ENCODE data around the gene ACSBG1.
"Not testable (repeated sequence)": the region's sequence is repeated elsewhere in the genome, so short reads cannot be mapped to it uniquely, and the experiment has no call there.

The ACSBG1 gene

GRCh38 chr15:78170848-78171773 lies 63.3 kb downstream of the ACSBG1 start:
- Histone ChIP-seq H3K9me3 (ENCODE audit: control insufficient read depth, insufficient read depth, low read length) (no peaks in the 10 kb centered on the region), H3K4me3 (ENCODE audit: low read depth, low read length) (no peak overlapping the region), H3K4me1 (ENCODE audit: control insufficient read depth, insufficient read depth, low read length) (no peaks in the 10 kb centered on the region), H3K27me3 (ENCODE audit: control insufficient read depth, insufficient read depth, low read length) (no peaks in the 10 kb centered on the region), H3K36me3 (ENCODE audit: control insufficient read depth, insufficient read depth, low read length) (peaks cover 19% of the 10 kb centered on the region), H3K9ac (ENCODE audit: low read depth, low read length) (no peak overlapping the region)

- no peak overlapping the region for H3K4me3 ChIP-seq (ENCODE audit: low read depth, low read length)
- H3K9me3 ChIP-seq (ENCODE audit: control insufficient read depth, insufficient read depth, low read length): no peaks in the 10 kb centered on the region
- H3K27me3 ChIP-seq (ENCODE audit: control insufficient read depth, insufficient read depth, low read length): no peaks in the 10 kb centered on the region
- H3K4me1 ChIP-seq (ENCODE audit: control insufficient read depth, insufficient read depth, low read length): no peaks in the 10 kb centered on the region
- H3K36me3 ChIP-seq (ENCODE audit: control insufficient read depth, insufficient read depth, low read length): peaks cover 24% of the 10 kb centered on the region
- H3K9ac ChIP-seq (ENCODE audit: low read depth, low read length): no peak overlapping the region
Observed at GRCh38 chr15:78168608-78169007, 65.8 kb downstream of the ACSBG1 start.

DNA sequence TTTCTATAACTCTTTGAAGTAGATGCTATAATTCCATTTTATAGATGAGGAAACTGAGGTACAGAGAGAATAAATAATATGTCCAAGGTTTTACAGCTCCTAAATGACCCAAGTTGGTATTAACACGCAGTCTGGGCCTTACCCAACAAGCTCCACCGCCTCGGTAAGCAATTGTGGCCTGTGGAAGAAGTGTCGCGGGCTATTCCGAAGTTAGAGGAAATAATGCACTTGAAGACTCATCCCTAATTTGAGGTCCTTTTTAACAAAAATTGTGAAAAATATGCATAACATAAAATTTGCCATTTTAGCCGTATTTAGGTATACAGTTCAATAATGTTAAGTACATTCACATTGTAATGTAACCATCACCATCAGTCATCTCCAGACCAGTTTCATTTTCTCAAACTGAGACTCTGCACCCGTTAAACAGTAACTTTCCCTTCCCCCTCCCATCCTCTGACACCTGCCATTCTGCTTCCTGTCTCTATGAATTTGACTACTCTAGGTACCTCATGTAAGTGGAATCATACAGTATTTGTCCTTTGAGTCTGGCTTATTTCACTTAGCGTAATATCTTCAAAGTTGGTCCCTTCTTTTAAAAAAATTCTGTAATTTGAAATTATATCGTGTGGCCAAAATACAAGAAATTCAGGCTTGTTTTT lies 67.0 kb downstream of the ACSBG1 start:
- Histone ChIP-seq H3K27me3 (ENCODE audit: control insufficient read depth, insufficient read depth, low read length) (no peaks in the 10 kb centered on the region), H3K36me3 (ENCODE audit: control insufficient read depth, insufficient read depth, low read length) (peaks cover 24% of the 10 kb centered on the region), H3K9ac (ENCODE audit: low read depth, low read length) (no peak overlapping the region), H3K4me1 (ENCODE audit: control insufficient read depth, insufficient read depth, low read length) (no peaks in the 10 kb centered on the region), H3K4me3 (ENCODE audit: low read depth, low read length) (no peak overlapping the region), H3K9me3 (ENCODE audit: control insufficient read depth, insufficient read depth, low read length) (no peaks in the 10 kb centered on the region)

- Histone ChIP-seq H3K9ac (ENCODE audit: low read depth, low read length) (no peak overlapping the region), H3K9me3 (ENCODE audit: control insufficient read depth, insufficient read depth, low read length) (no peaks in the 10 kb centered on the region), H3K27me3 (ENCODE audit: control insufficient read depth, insufficient read depth, low read length) (no peaks in the 10 kb centered on the region), H3K4me3 (ENCODE audit: low read depth, low read length) (no peak overlapping the region), H3K4me1 (ENCODE audit: control insufficient read depth, insufficient read depth, low read length) (no peaks in the 10 kb centered on the region), H3K36me3 (ENCODE audit: control insufficient read depth, insufficient read depth, low read length) (peaks cover 16% of the 10 kb centered on the region)
Observed at GRCh38 chr15:78164010-78164409, 70.4 kb downstream of the ACSBG1 start.

GRCh38 chr15:78162038-78162437 lies 72.3 kb downstream of the ACSBG1 start:
- no peaks in the 10 kb centered on the region for H3K4me1 ChIP-seq (ENCODE audit: control insufficient read depth, insufficient read depth, low read length)
- H3K4me3 ChIP-seq (ENCODE audit: low read depth, low read length): no peak overlapping the region
- H3K36me3 ChIP-seq (ENCODE audit: control insufficient read depth, insufficient read depth, low read length): peaks cover 13% of the 10 kb centered on the region
- no peaks in the 10 kb centered on the region for H3K27me3 ChIP-seq (ENCODE audit: control insufficient read depth, insufficient read depth, low read length)
- no peak overlapping the region for H3K9ac ChIP-seq (ENCODE audit: low read depth, low read length)
- no peaks in the 10 kb centered on the region for H3K9me3 ChIP-seq (ENCODE audit: control insufficient read depth, insufficient read depth, low read length)

DNA sequence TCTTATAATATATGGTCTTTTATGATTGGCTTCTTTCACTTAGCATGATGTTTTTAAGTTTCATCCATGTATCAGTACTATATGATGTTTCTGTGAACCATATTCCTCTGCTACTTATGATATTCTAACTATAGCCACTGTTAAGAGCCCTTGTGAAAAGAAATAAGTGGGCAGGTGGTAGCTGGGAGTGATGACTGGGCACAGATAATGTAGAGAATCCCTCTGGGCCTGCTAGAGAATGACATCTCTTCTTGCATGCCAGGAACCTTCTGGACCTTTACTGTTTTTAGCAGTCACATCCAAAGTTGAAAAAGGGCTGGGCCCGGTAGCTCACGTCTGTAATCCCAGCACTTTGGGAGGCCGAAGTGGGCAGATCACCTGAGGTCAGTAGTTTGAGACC lies 75.0 kb downstream of the ACSBG1 start:
- H3K9ac ChIP-seq (ENCODE audit: low read depth, low read length): no peak overlapping the region
- H3K4me3 ChIP-seq (ENCODE audit: low read depth, low read length): no peak overlapping the region
- H3K36me3 ChIP-seq (ENCODE audit: control insufficient read depth, insufficient read depth, low read length): peaks cover 7% of the 10 kb centered on the region
- no peaks in the 10 kb centered on the region for H3K9me3 ChIP-seq (ENCODE audit: control insufficient read depth, insufficient read depth, low read length)
- H3K4me1 ChIP-seq (ENCODE audit: control insufficient read depth, insufficient read depth, low read length): peaks cover 10% of the 10 kb centered on the region
- no peaks in the 10 kb centered on the region for H3K27me3 ChIP-seq (ENCODE audit: control insufficient read depth, insufficient read depth, low read length)

- H3K9me3 ChIP-seq (ENCODE audit: control insufficient read depth, insufficient read depth, low read length): no peaks in the 10 kb centered on the region
- peaks cover 5% of the 10 kb centered on the region for H3K36me3 ChIP-seq (ENCODE audit: control insufficient read depth, insufficient read depth, low read length)
- H3K4me1 ChIP-seq (ENCODE audit: control insufficient read depth, insufficient read depth, low read length): peaks cover 10% of the 10 kb centered on the region
- no peak overlapping the region for H3K4me3 ChIP-seq (ENCODE audit: low read depth, low read length)
- no peaks in the 10 kb centered on the region for H3K27me3 ChIP-seq (ENCODE audit: control insufficient read depth, insufficient read depth, low read length)
- H3K9ac ChIP-seq (ENCODE audit: low read depth, low read length): no peak overlapping the region
Observed at GRCh38 chr15:78157203-78157602, 77.2 kb downstream of the ACSBG1 start.

DNA sequence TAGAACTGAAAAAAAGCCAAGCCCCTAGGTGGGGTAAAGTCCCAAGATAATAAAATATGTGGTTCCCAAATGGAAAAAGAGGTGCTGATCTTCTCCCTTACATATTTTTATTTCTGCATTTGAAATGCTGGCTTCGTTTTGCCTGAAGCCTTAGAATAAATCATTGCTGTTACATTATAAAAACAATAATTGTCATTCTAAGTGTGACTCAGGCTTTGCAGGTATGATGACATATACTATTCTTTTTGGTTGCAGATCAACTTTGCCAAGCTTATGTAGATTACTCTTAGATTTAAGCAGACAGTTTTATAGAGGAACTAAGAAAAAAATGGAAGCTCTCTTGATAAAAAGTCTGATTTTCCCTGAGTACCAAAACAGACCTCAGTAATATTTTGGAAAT lies 77.7 kb downstream of the ACSBG1 start:
- Histone ChIP-seq H3K27me3 (ENCODE audit: control insufficient read depth, insufficient read depth, low read length) (no peaks in the 10 kb centered on the region), H3K36me3 (ENCODE audit: control insufficient read depth, insufficient read depth, low read length) (no peaks in the 10 kb centered on the region), H3K4me1 (ENCODE audit: control insufficient read depth, insufficient read depth, low read length) (peaks cover 10% of the 10 kb centered on the region), H3K4me3 (ENCODE audit: low read depth, low read length) (no peak overlapping the region), H3K9ac (ENCODE audit: low read depth, low read length) (no peak overlapping the region), H3K9me3 (ENCODE audit: control insufficient read depth, insufficient read depth, low read length) (no peaks in the 10 kb centered on the region)

GRCh38 chr15:78155355-78155939 lies 78.9 kb downstream of the ACSBG1 start:
- Histone ChIP-seq H3K36me3 (ENCODE audit: control insufficient read depth, insufficient read depth, low read length) (no peaks in the 10 kb centered on the region), H3K4me1 (ENCODE audit: control insufficient read depth, insufficient read depth, low read length) (peaks cover 14% of the 10 kb centered on the region), H3K27me3 (ENCODE audit: control insufficient read depth, insufficient read depth, low read length) (no peaks in the 10 kb centered on the region), H3K4me3 (ENCODE audit: low read depth, low read length) (no peak overlapping the region), H3K9me3 (ENCODE audit: control insufficient read depth, insufficient read depth, low read length) (no peaks in the 10 kb centered on the region), H3K9ac (ENCODE audit: low read depth, low read length) (no peak overlapping the region)

- Histone ChIP-seq H3K27me3 (ENCODE audit: control insufficient read depth, insufficient read depth, low read length) (no peaks in the 10 kb centered on the region), H3K4me3 (ENCODE audit: low read depth, low read length) (no peak overlapping the region), H3K9ac (ENCODE audit: low read depth, low read length) (no peak overlapping the region), H3K36me3 (ENCODE audit: control insufficient read depth, insufficient read depth, low read length) (no peaks in the 10 kb centered on the region), H3K9me3 (ENCODE audit: control insufficient read depth, insufficient read depth, low read length) (no peaks in the 10 kb centered on the region), H3K4me1 (ENCODE audit: control insufficient read depth, insufficient read depth, low read length) (peaks cover 18% of the 10 kb centered on the region)
Observed at GRCh38 chr15:78154955-78155354, 79.4 kb downstream of the ACSBG1 start.

- H3K4me1 ChIP-seq (ENCODE audit: control insufficient read depth, insufficient read depth, low read length): peaks cover 17% of the 10 kb centered on the region
- H3K36me3 ChIP-seq (ENCODE audit: control insufficient read depth, insufficient read depth, low read length); H3K4me3 ChIP-seq (ENCODE audit: low read depth, low read length); H3K27me3 ChIP-seq (ENCODE audit: control insufficient read depth, insufficient read depth, low read length); H3K9me3 ChIP-seq (ENCODE audit: control insufficient read depth, insufficient read depth, low read length); H3K9ac ChIP-seq (ENCODE audit: low read depth, low read length): not testable (repeated sequence)
Observed at GRCh38 chr15:78151075-78151474, 83.3 kb downstream of the ACSBG1 start.
